LHCN-M2 (cell line): Measurements from ENCODE around the gene NR2F1. TPM values are rescaled to one million over a fixed set of nuclear protein-coding genes. Genes with fewer than 3 reads are reported as not detected.
A peak's percentile ranks its signal among the peaks of the same experiment; 100 is the strongest.

Experiments
- DNase-seq: peaks from one replicate; pipeline ENCODE4 v3.0.0-alpha.2; 2012; ENCODE audit warnings: low read depth
- total RNA-seq: library from RNA; depleted of rRNA; stranded (reverse); fragments of >200 nt; gene quantifications from 2 replicates; pipeline ENCODE4 v1.2.3, GENCODE V29; 2014

Gene NR2F1
- total RNA-seq, 1 experiment from 2014 or later = 16.8 TPM

DNA sequence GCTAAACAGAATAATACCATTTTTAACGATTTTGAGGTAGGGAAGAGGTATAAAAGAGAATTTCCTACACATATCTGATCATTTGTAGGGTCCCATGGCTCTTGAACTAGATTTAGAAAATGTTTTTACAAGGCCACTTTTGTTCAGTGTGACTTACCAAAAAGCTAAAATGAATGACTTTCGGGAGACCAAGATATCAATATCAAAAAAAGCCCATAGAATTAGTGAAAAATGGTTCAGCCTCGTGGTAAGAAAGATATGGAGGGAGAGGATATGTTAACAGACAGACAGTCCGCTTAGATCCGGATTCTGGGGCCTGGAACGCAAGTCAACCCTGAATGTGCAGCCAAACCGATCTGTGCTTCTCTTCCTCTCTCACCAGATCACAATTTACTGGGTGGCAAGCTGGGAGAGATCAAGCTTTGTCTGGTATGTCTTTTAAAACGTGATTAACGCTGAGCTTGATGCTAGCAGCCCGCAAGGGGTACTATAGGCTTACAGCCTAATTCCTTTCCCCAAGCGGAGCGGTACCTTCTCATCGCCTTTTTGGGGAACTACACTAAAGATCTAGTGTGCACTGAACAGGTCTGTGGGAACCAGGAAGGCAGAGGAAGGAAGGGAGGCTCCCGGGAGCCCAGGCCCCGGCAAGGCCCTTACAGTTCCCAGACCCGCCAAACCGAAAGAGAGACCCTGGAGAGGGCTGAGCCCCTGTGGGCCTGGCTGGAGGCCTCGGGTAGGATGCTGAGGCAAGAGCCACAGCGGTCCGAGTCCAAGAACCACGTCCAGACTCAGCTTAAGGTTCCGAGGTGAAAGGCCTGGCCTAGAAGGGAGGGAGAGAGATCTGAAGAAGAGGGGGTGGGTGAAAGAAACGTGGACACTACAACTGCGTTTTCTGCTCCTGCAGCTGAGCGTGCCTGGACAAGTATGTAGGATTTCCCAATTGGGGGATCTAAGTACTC lies 4.9 kb upstream of the NR2F1 start:
- DNase-seq = no peak

- DNase-seq = peak; percentile 43
Measured at GRCh38 chr5:93578813-93579691, 4.0 kb upstream of the NR2F1 start.

DNA sequence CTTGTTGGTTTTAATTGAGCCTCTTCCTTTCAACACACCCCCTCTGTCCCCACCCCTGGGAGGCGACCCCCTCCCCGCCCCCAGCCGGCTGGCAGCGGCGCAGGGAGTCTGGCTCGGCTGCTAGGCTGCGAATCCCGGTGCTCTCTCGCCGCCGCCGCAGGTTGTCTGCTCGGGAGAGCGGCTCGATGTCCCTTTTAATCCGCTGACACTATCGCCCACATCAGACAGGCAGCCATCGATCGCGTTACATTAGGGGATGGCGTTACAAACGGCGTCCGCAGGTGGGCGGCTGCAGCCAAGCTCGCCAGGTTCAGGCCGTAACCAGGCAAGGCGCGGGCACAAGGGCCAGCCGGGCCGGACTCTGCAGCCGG lies 3.3 kb upstream of the NR2F1 start:
- no peak for DNase-seq

DNA sequence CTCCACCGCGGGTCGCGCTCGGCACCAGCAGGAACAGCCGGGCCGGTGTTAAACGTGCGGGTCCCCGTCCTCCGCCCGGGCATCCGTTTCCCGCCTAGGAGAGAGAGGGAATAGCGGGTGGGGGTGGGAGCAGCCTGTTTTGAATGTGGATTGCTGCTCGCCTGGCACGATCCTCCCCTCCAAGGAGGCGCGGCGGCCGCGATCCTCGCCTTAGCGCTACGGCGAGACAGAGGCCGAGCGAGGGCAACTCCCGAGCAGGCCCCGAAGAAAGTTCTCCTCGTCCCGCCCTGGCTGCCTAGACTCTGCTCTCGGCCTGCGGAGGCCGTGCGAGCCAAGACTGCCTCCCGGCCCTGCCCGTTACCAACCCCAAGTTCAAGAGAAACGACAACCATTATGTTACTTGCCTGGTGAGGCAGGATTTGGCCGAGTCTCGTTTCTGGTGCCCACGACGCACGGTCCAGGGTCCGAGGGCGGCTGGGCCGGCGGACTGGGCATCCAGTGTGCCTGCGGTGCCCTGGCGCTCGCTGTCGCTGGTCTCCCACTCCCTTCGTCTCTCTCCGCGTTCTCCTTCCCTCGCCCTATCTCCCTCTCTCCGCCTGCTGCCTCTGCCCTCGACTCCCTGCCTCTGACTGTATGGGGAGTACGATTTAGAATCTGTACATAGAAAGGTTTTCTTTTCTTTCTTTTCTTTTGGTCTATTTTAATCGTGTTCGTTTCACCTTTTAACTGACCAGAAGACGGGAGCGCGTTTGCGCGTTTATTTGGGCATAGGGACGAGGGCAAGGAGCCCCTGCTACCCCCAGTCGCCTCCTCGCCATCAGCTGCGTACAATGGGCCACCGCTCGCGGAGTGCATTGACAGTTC lies 2.7 kb upstream of the NR2F1 start:
- peak; percentile 54 for DNase-seq

DNA sequence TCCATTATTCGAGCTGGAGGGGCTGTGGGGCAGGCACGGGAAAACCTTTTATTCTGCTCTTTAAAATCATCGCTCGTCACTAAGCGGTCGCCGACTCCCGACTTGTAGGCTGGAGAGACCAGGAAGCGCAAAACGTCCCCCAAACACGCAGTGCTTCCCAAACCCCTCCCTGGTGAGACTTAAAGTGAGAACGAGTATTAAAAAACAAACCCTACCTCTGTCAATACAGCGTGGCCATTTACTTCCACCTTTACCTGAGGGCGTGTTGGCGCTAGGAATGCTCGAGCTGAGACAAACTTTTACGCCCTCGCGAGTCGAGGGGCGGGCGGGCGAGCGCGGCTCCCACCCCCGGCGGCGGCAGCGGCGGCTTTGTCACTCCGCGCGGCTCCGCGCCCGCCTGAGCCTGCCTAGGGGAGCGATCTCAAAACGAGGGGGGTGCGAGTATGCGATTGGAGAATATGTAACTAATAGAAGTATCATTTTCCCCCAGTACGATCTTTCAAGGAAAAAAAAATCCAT lies 2.0 kb upstream of the NR2F1 start, which contains the start of gene NR2F1-AS1:
Gene NR2F1-AS1 (minus strand): TSS at position 293 of the 519 bp plus-strand sequence.
- DNase-seq = peak; percentile 49

DNA sequence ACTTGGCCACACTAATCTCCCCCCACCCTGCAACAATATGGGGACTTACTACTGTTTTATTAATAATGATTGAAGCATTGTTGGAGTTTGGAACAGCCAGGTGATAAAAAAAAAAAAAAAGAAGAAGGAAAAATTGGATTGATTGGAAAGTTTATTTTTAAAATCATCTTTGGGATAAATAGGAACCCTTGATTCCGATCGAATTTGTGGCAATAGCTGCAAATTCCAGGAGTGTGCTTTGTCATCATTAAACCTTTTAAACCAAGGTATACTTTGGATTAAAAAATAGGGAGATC lies 907 bp upstream of the NR2F1 start:
- DNase-seq = no peak

DNA sequence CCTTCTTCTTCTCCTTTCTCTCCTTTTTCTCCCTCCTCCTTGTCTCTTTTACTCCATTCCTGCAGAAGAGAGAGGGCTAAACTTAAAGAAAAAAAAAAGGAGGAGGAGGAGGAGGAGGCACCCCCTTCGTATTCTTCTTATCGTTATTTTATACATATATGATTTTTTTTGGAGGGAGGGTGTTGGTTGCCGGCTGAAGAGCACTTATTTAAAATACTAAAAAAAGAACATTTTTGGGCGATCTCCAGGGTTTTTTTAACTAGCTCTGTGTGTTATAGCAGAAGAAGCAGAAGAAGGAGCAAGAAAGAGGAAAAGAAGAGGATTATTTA lies 381 bp downstream of the NR2F1 start:
- no peak for DNase-seq

DNA sequence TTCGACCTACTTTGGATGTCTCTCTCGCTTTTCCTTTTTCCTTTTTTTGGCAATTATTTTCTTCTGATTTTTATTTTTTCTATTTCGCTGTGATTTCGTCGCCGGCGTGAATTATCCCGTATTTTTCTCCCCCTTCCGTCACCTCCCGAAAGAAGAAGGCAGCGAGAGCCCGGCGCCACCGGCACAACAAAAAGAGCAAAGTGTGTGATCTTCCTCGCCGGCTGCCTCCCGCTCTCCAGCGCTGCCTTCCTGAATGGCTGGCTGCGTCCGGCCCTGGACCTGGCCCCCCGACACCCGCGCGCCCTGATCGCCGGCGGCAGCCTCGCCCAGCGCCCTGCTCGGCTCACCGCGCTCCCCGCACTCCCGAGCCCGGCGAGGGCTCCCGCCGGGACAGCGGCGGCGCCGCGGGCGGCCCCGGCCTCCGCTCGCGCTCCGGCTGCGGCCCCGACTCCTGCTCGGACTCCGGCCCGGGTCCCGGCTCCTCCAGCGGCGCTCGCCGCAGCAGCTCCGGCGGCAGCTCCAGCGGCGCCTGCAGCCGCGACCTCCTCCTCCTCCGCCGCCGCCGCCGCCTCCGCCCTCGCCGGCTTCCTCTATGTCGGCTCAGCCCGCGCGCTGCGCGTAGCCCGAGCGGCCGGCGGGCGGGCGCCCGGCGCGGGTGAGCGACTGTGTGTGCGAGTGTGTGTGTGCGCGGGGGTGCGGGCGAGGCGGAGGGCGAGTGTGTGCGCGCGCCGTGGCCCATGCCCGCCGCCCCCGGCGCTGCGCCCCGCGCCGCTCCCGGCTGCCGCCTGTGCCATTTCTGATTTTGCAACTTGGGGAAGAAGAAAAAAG lies 960 bp downstream of the NR2F1 start:
- peak; percentile 68 for DNase-seq

- no peak for DNase-seq
Measured at GRCh38 chr5:93584596-93585040, 1.6 kb downstream of the NR2F1 start.

DNA sequence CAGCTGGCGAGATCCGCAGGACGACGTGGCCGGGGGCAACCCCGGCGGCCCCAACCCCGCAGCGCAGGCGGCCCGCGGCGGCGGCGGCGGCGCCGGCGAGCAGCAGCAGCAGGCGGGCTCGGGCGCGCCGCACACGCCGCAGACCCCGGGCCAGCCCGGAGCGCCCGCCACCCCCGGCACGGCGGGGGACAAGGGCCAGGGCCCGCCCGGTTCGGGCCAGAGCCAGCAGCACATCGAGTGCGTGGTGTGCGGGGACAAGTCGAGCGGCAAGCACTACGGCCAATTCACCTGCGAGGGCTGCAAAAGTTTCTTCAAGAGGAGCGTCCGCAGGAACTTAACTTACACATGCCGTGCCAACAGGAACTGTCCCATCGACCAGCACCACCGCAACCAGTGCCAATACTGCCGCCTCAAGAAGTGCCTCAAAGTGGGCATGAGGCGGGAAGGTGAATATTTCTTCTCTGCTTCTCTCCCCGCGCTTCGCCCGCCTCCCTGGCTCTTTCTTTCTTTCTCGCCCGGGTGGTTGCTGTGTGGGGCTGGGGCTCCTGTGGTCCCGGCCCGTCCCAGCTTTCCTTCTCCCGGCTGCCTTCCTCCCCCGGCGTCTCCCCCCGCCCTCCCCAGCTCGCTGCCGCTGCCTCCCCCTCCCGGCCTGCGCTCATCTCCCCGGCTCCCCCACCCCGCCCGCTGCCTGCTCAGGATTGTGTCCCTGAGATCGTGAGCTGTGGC lies 2.2 kb downstream of the NR2F1 start:
- peak; percentile 42 for DNase-seq

GRCh38 chr5:93585767-93586385 lies 2.9 kb downstream of the NR2F1 start:
- DNase-seq = peak; percentile 13

GRCh38 chr5:93586736-93587596 lies 3.9 kb downstream of the NR2F1 start:
- DNase-seq = no peak

GRCh38 chr5:93587597-93588351 lies 4.8 kb downstream of the NR2F1 start:
- DNase-seq = no peak

GRCh38 chr5:93588352-93589151 lies 5.5 kb downstream of the NR2F1 start:
- DNase-seq = no peak

DNA sequence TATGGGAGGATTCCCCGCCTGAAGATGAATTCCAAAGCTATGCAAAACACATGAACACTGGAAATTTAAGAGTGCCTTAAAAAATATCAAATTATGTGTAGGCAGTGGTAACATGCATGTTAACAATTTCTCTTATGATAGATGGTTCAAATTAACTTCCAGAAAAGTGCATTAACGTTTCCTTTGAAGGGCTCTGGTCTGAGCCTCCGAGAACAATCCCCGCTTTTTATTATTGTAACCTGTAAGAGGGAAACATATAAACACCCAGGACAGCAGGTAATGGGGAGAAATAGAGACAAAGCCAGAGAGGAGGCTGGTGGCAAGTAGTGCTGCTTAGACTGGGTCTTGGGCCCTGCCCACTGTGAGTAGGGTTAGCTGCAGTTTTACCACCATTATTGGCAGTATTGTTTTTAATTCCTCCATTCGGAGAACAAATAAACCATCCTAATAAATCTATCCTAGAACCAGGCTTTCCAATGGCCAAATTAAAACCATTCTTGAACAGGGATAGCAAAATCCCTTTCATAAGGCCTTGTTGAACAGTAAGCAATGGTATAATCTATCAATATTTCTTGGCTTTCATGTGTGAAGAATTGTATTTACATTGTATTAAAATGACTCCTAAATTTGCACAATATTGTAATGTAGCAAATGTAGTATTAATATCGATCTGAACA lies 6.3 kb downstream of the NR2F1 start:
- DNase-seq = no peak

GRCh38 chr5:93589829-93590215 lies 6.8 kb downstream of the NR2F1 start:
- DNase-seq = no peak
